ENCODE results near the gene IFI27L1. TPM values are rescaled to one million over a fixed set of nuclear protein-coding genes. Genes with fewer than 3 reads are reported as not detected.

Gene IFI27L1
- total and polyA plus RNA-seq, 2 of the 13 experiments (the other 11 are each of a cell fraction or from before 2014, with no cell fraction given), result 11.9 to 19.0 TPM

GRCh38 chr14:94143711-94144110, 62.6 kb downstream of the IFI27L1 start:
- in situ Hi-C loops (cut with HindIII; ENCODE audit: extremely low pct_ligation_motif_present, low pct_unique_long_range_greater_than_20kb) (no loop called here), intact Hi-C loops (cut with micrococcal nuclease; ENCODE audit: unreplicated experiment) (no loop called here)
- Histone ChIP-seq H3K9ac (ENCODE audit: insufficient read depth, low read depth, low read length) (no peak overlapping the region), H3K9me3 (ENCODE audit: low read length) (no peaks in the 10 kb centered on the region), H2AFZ (ENCODE audit: low read length) (no peak overlapping the region), H3K4me2 (ENCODE audit: low read depth, low read length) (no peak overlapping the region), H3K4me3 (replicated peaks in 1 of 3; ENCODE audit: insufficient read depth in 1 of 3, low read depth in 2 of 3, low read length in 3 of 3) (no peak overlapping the region), H4K20me1 (ENCODE audit: insufficient read depth, low read length) (no peaks in the 10 kb centered on the region), H3K79me2 (ENCODE audit: insufficient read depth, low read length) (no peaks in the 10 kb centered on the region), H3K36me3 (replicated peaks in 1 of 2; ENCODE audit: control insufficient read depth in 1 of 2, insufficient read depth in 2 of 2, low read length in 2 of 2) (no peaks in the 10 kb centered on the region), H3K4me1 (ENCODE audit: insufficient read depth, low read length) (peaks cover 36% of the 10 kb centered on the region), H3K27ac (ENCODE audit: extremely low read length, insufficient read depth, low read length) (no peak overlapping the region), H3K27me3 (ENCODE audit: control insufficient read depth in 1 of 2, insufficient read depth in 2 of 2, low read length in 2 of 2) (peaks cover 2 to 16% of the 10 kb centered on the region in 2 experiments; a peak in 3 of 5 replicates)
- FAIRE-seq, result no peak
- no peak for TF ChIP-seq GTF3A (CRISPR knock-in tag; conservative IDR thresholded peaks at IDR 0.05)
- no peak for TF ChIP-seq ZNF569 (CRISPR knock-in tag; IDR thresholded peaks at IDR 0.05; ENCODE audit: borderline replicate concordance)
- TF ChIP-seq SP140L (CRISPR knock-in tag; IDR thresholded peaks at IDR 0.05; ENCODE audit: borderline replicate concordance), result no peak
- TF ChIP-seq NCOR1 (IDR thresholded peaks at IDR 0.05; ENCODE audit: borderline replicate concordance, low read length), result no peak
- TF ChIP-seq ELF4 (CRISPR knock-in tag; IDR thresholded peaks at IDR 0.05; ENCODE audit: borderline replicate concordance), result no peak
- no peak for DNase-seq (ENCODE audit: low spot score)
- ChIA-PET CTCF (ENCODE audit: low intra/inter-chr PET ratio, low total read pairs) (interaction anchor here (1.3 kb wide), 1 partner anchor 107 kb away, joined by 5 read pairs; no protein-coding TSS in a partner anchor), POLR2A (no interaction called here)
- ATAC-seq, result no peak
- WGBS (ENCODE audit: low lambda C conversion rate), result 44% methylated on average over 4 of the region's 4 CpGs
- no TSS peak for BruUV-seq (replicated peaks)

DNA sequence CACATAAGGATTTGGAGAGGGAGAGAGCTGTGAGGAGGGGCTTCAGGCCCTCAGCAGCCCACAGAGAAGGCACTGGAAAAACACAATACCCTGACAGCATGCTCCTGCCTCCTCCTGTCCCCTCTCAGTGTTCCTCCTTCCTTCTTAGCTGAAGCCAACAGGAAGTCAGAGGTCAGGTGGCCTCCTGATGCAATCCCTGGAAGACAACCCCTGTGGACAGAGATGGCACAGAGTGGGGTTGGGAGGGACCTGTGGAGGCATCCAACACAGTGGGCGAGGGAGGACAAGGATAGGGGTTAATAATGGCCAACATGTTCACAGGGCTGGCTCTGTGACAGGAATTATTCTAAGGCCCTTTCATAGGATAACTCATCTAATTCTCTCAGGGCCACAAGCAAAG, 63.7 kb downstream of the IFI27L1 start:
- peak overlapping the region; percentile 60 for H3K4me2 ChIP-seq (ENCODE audit: low read depth, low read length)
- ATAC-seq, result peak; percentile 42
- no peak overlapping the region for H3K27ac ChIP-seq (ENCODE audit: extremely low read length, insufficient read depth, low read length)
- H4K20me1 ChIP-seq (ENCODE audit: insufficient read depth, low read length), result no peaks in the 10 kb centered on the region
- ChIA-PET CTCF (ENCODE audit: low intra/inter-chr PET ratio, low total read pairs) (no interaction called here), POLR2A (interaction anchor here (1.2 to 1.3 kb wide), 2 partner anchors 18 to 148 kb away, joined by 4 read pairs; partner anchors contain the start of gene SERPINA10)
- DNase-seq (ENCODE audit: low spot score), result no peak
- H3K4me3 ChIP-seq (replicated peaks in 1 of 3; ENCODE audit: insufficient read depth in 1 of 3, low read depth in 2 of 3, low read length in 3 of 3), result no peak overlapping the region; a peak in 1 of 6 replicates
- H3K9me3 ChIP-seq (ENCODE audit: low read length), result no peaks in the 10 kb centered on the region
- peak overlapping the region; percentile 81 for H2AFZ ChIP-seq (ENCODE audit: low read length)
- intact Hi-C loops (cut with micrococcal nuclease; ENCODE audit: unreplicated experiment) (no loop called here), in situ Hi-C loops (cut with HindIII; ENCODE audit: extremely low pct_ligation_motif_present, low pct_unique_long_range_greater_than_20kb) (no loop called here)
- FAIRE-seq, result no peak
- H3K79me2 ChIP-seq (ENCODE audit: insufficient read depth, low read length), result no peaks in the 10 kb centered on the region
- BruUV-seq (replicated peaks), result no TSS peak
- no peak overlapping the region for H3K9ac ChIP-seq (ENCODE audit: insufficient read depth, low read depth, low read length)
- 44% methylated on average over 1 of the region's 1 CpG for WGBS (ENCODE audit: low lambda C conversion rate)
- peaks cover 26% of the 10 kb centered on the region for H3K4me1 ChIP-seq (ENCODE audit: insufficient read depth, low read length)
- H3K27me3 ChIP-seq (ENCODE audit: control insufficient read depth in 1 of 2, insufficient read depth in 2 of 2, low read length in 2 of 2), result peaks cover 0 to 7% of the 10 kb centered on the region in 2 experiments; a peak in 3 of 5 replicates
- H3K36me3 ChIP-seq (replicated peaks in 1 of 2; ENCODE audit: control insufficient read depth in 1 of 2, insufficient read depth in 2 of 2, low read length in 2 of 2), result no peaks in the 10 kb centered on the region
- TF ChIP-seq KAT8 (CRISPR knock-in tag; IDR thresholded peaks at IDR 0.05), result peak; percentile 48; the same call in 1 of the 2 replicates
- peak in 1 of 2 experiments; percentile 62; a peak in 2 of 4 replicates for TF ChIP-seq NR2F1 (CRISPR knock-in tag; IDR thresholded peaks at IDR 0.05)
- TF ChIP-seq CEBPB (IDR thresholded peaks at IDR 0.05; ENCODE audit: borderline replicate concordance, low read depth, low read length), result 0 out of 2 replicates have a peak, but pooled peaks have one; percentile 16
- no peak for TF ChIP-seq MYNN (CRISPR knock-in tag; IDR thresholded peaks at IDR 0.05; ENCODE audit: low read depth)
- TF ChIP-seq PRDM4 (CRISPR knock-in tag; IDR thresholded peaks at IDR 0.05; ENCODE audit: borderline replicate concordance), result no peak
- TF ChIP-seq ZNF362 (CRISPR knock-in tag; IDR thresholded peaks at IDR 0.05; ENCODE audit: borderline replicate concordance), result no peak
- TF ChIP-seq SP5 (CRISPR knock-in tag; IDR thresholded peaks at IDR 0.05; ENCODE audit: borderline replicate concordance, low read depth), result no peak
- TF ChIP-seq NR2F6 (IDR thresholded peaks at IDR 0.05), result 0 out of 2 replicates have a peak, but pooled peaks have one; percentile 11
- TF ChIP-seq NR2F6 (CRISPR knock-in tag; IDR thresholded peaks at IDR 0.05), result peak; percentile 41; the same call in 1 of the 2 replicates
- TF ChIP-seq GABPB1 (CRISPR knock-in tag; IDR thresholded peaks at IDR 0.05), result peak; percentile 79
- peak; percentile 87 for TF ChIP-seq CEBPG (CRISPR knock-in tag; IDR thresholded peaks at IDR 0.05)
- TF ChIP-seq HMG20A (CRISPR knock-in tag; IDR thresholded peaks at IDR 0.05; ENCODE audit: borderline replicate concordance), result 0 out of 2 replicates have a peak, but pooled peaks have one; percentile 23
